Panc1 (cell line): Measurements from ENCODE around the gene SYPL2. TPM values are rescaled to one million over a fixed set of nuclear protein-coding genes. Genes with fewer than 3 reads are reported as not detected.

ENCODE experiments used
- ATAC-seq: fragments of 200-7000 bp; cut with Tn5 transposase; 2 replicates; pipeline ENCODE4 v1.9.1; 2020; ENCODE audit warnings: mild to moderate bottlenecking, moderate library complexity
- BruUV-seq: library from RNA; stranded (reverse); fragments of 400-500 nt; replicated peaks from 2 replicates; lab custom pipeline; 2021; lab: Mats Ljungman, UMichigan
- CTCF ChIA-PET: fragments of 300-600 bp; sonication (Branson Sonifier 250); formaldehyde crosslinking; loops from one replicate; lab custom pipeline; 2022; ENCODE audit warnings: antibody characterized with exemption; lab: Charles Lee
- POLR2A ChIA-PET: fragments of 300-600 bp; sonication (Branson Sonifier 250); formaldehyde crosslinking; loops from one replicate; lab custom pipeline; 2022; ENCODE audit warnings: antibody characterized with exemption; lab: Charles Lee
- DNase-seq: peaks from one replicate; pipeline ENCODE4 v3.0.0-alpha.2; 2010; ENCODE audit warnings: low read depth, low spot score
- H3K27ac ChIP-seq: 2 replicates; pipeline ENCODE4 v1.5.1; 2011; ENCODE audit warnings: mild to moderate bottlenecking, low read length, inconsistent platforms
- H3K27me3 ChIP-seq: fragments of 200-500 bp; sonication (Bioruptor generic); 2 replicates; pipeline ENCODE4 v1.6.0; 2014; ENCODE audit warnings: low read length, inconsistent platforms; ENCODE audit not compliant: control insufficient read depth, insufficient read depth
- H3K36me3 ChIP-seq: fragments of 200-500 bp; sonication (Bioruptor generic); 2 replicates; pipeline ENCODE4 v1.5.1; 2014; ENCODE audit warnings: inconsistent platforms, mild to moderate bottlenecking, low read length, moderate library complexity; ENCODE audit not compliant: control insufficient read depth, insufficient read depth
- H3K4me1 ChIP-seq: 2 replicates; pipeline ENCODE4 v1.5.1; 2011; ENCODE audit warnings: inconsistent platforms, mild to moderate bottlenecking, low read length, moderate library complexity; ENCODE audit not compliant: control insufficient read depth, insufficient read depth
- H3K4me3 ChIP-seq, 2 experiments: 2 replicates each; pipeline ENCODE4 v1.5.1; 2011 to 2012; ENCODE audit warnings: low read depth in 2 of 2, low read length in 2 of 2, mild to moderate bottlenecking in 2 of 2, inconsistent platforms in 1 of 2, moderate library complexity in 1 of 2
- H3K9me3 ChIP-seq: fragments of 200-500 bp; sonication (Bioruptor generic); 2 replicates; pipeline ENCODE4 v1.5.1; 2014; ENCODE audit warnings: low read depth, mild to moderate bottlenecking, inconsistent platforms, low read length, moderate library complexity; ENCODE audit not compliant: control insufficient read depth, insufficient read depth
- CTCF ChIP-seq: fragments of 450-650 bp; IDR thresholded peaks from 2 replicates; pipeline ENCODE4 v1.5.1; 2017; ENCODE audit warnings: mild to moderate bottlenecking
- POLR2AphosphoS5 ChIP-seq: IDR thresholded peaks from 2 replicates; pipeline ENCODE4 v1.6.1; 2012; ENCODE audit warnings: mild to moderate bottlenecking, low read depth, low read length, moderate library complexity
- REST ChIP-seq, 2 experiments: IDR thresholded peaks; 2 replicates each; pipeline ENCODE4 v1.6.1; 2011 to 2012; ENCODE audit warnings: low read depth in 2 of 2, control low read depth in 1 of 2, low read length in 1 of 2, mild to moderate bottlenecking in 1 of 2, moderate library complexity in 1 of 2; ENCODE audit not compliant: insufficient read depth in 1 of 2
- SIN3A ChIP-seq: IDR thresholded peaks from 2 replicates; pipeline ENCODE4 v1.6.1; 2012; ENCODE audit warnings: low read depth, mild to moderate bottlenecking, low read length, moderate library complexity, borderline replicate concordance; ENCODE audit not compliant: insufficient read depth
- TCF7L2 ChIP-seq: IDR thresholded peaks from 2 replicates; pipeline ENCODE4 v1.6.1; 2011; ENCODE audit warnings: mild to moderate bottlenecking, low read depth, low read length, inconsistent platforms
- in situ Hi-C: cut with HindIII; loops from 2 replicates; pipeline ENCODE4 v1.10.0; 2016; ENCODE audit warnings: low sequenced_read_pairs, low pct_unique_long_range_greater_than_20kb
- intact Hi-C: fragments of 100-400 bp; cut with micrococcal nuclease; formaldehyde crosslinking; loops from one replicate; pipeline ENCODE4 v1.10.0; 2022; ENCODE audit not compliant: unreplicated experiment
- total RNA-seq: library from RNA; stranded (reverse); gene quantifications from one replicate; pipeline ENCODE4 v1.2.1, GENCODE V29; 2021; ENCODE audit not compliant: unreplicated experiment

The SYPL2 gene
- total RNA-seq, 1 experiment from 2014 or later, result 0.74 TPM

- POLR2A ChIA-PET, result no interaction called here
- Histone ChIP-seq H3K4me1 (peaks cover 3% of the 10 kb centered on the region; the same call in 1 of the 2 replicates), H3K27ac (peak within 1 kb of the TSS; percentile 70), H3K36me3 (no peaks in the 10 kb centered on the region), H3K9me3 (no peaks in the 10 kb centered on the region), H3K27me3 (no peaks in the 10 kb centered on the region), H3K4me3 (peak within 1 kb of the TSS; percentile 69 to 81)
- DNase-seq (peak; percentile 51), ATAC-seq (peak; percentile 89)
- BruUV-seq, result no TSS peak
- intact Hi-C loops, result no loop called here
- CTCF ChIA-PET, result interaction anchor here (0.6 kb wide), 1 partner anchor 207 kb away, joined by 7 read pairs; no protein-coding TSS in a partner anchor
- TF ChIP-seq CTCF, result no peak
- no peak for TF ChIP-seq TCF7L2
- TF ChIP-seq SIN3A, result 0 out of 2 replicates have a peak, but pooled peaks have one; percentile 61
- peak; percentile 54 for TF ChIP-seq POLR2AphosphoS5
- TF ChIP-seq REST (IDR thresholded peaks at IDR 0.05; ENCODE audit: insufficient read depth in 1 of 2, low read depth in 2 of 2, low read length in 1 of 2), result no peak
- in situ Hi-C loops, result no loop called here
Measured at GRCh38 chr1:109483672-109484518, 17.5 kb downstream of the SYPL2 start, which contains the start of gene ATXN7L2. Gene ATXN7L2 (plus strand): TSS chr1:109483905. CDS start chr1:109483954, 49 bp downstream.

- no peaks in the 10 kb centered on the region for H3K27me3 ChIP-seq
- DNase-seq (no peak), ATAC-seq (peak; percentile 27; the same call in 1 of the 2 replicates)
- BruUV-seq, result TSS peak; percentile 85
- intact Hi-C loops, result no loop called here
- in situ Hi-C loops, result no loop called here
- H3K9me3 ChIP-seq, result no peaks in the 10 kb centered on the region
- ChIA-PET CTCF (interaction anchor here (0.6 kb wide), 1 partner anchor 207 kb away, joined by 7 read pairs; no protein-coding TSS in a partner anchor), POLR2A (no interaction called here)
- TF ChIP-seq TCF7L2, result no peak
- no peak for TF ChIP-seq SIN3A
- TF ChIP-seq REST (IDR thresholded peaks at IDR 0.05; ENCODE audit: insufficient read depth in 1 of 2, low read depth in 2 of 2, low read length in 1 of 2), result no peak
- TF ChIP-seq POLR2AphosphoS5, result no peak
- no peak for TF ChIP-seq CTCF
- peaks cover 3% of the 10 kb centered on the region; the same call in 1 of the 2 replicates for H3K4me1 ChIP-seq
- H3K36me3 ChIP-seq, result no peaks in the 10 kb centered on the region
- H3K4me3 ChIP-seq, result peak overlapping the region; percentile 69 to 81
- peak overlapping the region; percentile 70 for H3K27ac ChIP-seq
Measured at GRCh38 chr1:109484519-109484975, 18.2 kb downstream of the SYPL2 start.
